Suppressor macrophage (primary cell): ENCODE data around the gene RPS6KA4.

Experiments used
- DNase-seq, 4 experiments: peaks; one replicate each; pipeline ENCODE4 v3.0.0-alpha.2; 2020 to 2022

The RPS6KA4 gene

DNA sequence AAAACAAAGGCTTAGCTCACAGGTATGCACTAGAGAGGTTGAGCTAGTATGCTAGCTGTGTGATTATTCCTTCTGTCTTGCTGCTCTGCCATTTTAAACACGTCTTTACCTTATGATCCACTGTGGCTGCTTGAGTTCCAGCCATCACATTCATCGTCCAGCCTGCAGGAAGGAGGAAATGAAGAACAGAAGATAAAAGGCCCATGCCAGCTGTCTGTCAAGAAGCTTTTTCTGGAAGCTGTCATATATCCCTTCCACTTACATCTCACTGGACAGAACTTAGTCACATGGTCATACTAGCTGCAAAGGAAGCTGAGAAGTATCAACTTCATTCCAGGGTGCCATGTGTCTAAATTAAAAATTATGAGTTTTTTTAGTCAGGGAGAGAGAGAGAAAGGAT, 31.6 kb upstream of the RPS6KA4 start:
- DNase-seq = no peak

DNA sequence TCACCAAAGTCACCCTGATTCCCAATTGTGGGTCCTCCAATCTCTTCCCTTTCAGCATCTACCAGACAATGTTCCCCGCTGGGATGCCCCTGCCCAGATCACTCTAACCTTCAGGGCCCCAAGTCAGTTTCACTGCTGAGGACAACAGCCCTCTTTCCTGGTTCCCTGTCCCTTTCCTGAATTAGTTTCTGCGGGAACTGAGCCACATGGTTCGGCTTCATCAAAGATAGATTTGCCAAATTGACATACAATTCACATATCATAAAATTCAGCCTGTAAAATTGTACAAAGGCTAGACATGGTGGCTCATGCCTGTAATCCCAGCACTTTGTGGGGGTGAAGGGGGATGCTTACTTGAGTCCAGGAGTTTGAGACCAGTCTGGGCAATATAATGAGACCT, 31.0 kb upstream of the RPS6KA4 start:
- DNase-seq = no peak

DNA sequence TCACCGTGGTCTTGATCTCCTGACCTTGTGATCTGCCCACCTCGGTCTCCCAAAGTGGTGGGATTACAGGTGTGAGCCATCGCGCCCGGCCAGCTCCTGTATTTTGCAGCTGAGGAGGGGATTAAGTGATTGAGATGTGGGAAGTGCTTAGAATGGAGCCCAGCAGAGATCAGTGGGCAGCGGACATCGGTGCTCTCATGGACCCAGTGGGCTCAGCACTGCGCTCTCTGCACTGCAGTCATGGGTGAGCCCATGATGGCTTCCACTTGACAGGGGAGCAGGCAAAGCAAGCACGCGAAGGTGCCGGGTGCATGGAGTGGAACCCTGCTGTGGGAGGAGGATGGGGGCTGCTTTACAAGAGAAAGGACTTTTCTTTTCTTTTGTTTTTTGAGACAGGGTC, 28.1 kb upstream of the RPS6KA4 start:
- DNase-seq = no peak

DNA sequence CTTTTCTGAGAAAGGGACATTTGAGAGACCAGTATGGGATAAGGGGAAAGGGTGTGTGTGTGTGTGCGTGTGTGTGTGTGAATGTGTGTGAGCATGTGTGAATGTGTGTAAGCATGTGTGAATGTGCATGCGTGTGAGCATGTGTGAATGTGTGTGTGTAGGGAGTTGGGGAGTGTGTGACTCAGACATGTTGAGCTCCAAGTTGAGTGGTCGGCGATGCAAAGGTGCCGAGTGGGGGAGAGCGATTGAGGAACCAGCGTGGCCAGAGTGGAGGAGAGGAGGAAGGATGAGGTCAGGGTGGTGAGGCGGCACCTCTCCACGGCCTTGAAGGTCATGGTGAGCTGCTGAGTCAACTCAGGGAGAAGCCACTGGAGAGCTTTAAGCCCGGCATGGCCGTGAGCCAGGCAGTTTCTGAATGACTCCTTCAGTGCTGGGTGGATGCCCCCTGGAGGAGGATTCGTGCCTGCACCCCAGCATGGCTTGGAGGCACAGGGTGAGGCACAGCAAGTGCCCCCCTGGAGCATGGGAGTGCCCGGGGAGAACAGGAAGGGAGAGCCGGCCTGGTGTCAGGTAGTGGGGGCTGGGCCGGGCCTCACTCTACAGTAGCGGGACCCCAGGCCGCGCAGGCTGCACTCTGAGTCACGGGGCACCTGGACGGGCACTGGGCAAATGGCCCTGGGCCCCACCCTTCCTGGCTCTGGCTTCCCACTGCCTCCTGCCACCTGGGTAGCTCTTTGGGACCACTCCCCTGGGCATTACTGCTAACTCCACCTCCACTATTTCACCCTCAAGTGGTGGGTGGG, 27.2 kb upstream of the RPS6KA4 start:
- peak; percentile 92 to 97 (median 93) for DNase-seq

DNA sequence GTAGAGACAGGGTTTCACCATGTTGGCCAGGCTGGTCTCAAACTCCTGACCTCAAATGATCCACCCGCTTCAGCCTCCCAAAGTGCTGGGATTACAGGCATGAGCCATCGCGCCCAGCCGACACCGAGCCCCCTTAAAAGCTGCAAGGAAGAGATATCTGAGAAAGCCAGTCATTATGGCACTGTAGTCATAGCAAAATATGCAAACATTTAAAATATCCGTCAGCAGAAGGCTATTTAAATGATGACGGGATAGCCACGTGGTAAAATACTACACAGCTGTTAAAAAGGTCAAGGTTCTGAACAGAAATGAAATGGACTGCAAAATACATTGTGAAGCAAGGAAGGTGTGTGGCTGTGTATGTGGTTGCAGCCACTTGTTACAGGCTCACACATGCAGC, 25.4 kb upstream of the RPS6KA4 start:
- no peak for DNase-seq

DNA sequence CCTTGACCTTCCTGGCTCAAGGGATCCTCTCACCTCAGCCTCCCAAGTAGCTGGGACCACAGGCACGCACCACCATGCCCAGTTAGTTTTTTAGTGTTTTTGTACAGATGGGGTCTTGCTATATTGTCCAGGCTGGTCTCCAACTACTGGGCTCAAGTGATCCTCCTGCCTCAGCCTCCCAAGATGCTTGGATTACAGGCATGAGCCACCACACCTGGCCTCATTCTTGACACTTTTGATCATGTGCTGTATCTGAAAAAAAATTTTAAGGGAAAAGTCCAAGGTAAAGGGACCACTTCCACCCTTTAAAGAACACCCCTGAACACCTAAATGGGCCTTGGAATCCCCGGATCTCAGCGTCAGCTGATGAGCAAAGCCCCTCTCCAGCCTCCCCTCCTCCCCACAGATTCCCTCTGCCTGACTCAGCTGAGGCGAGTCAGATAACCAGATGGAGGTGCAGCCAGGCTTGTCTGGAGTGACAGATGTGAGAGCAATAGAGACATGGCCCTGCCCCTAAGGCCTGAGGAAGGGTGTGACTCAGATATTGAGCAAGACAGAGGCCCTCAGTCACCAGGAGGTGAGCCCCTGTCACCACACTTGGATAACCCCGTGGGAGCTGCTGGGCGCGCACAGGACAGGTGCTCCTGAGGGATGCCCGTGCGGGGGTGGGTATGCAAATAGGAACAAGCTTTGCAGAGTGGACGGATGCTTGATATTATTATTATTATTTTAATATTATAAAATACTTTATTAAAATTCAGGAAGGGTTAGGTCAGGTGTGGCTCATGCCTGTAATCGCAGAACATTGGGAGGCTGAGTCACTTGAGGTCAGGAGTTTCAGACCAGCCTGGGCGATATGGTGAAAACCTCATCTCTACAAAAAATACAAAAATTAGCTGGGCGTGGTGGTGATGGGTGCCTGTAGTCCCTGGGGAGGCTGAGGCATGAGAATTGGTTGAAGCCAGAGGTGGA, 23.9 kb upstream of the RPS6KA4 start:
- DNase-seq = peak; percentile 68 to 88 (median 80)

DNA sequence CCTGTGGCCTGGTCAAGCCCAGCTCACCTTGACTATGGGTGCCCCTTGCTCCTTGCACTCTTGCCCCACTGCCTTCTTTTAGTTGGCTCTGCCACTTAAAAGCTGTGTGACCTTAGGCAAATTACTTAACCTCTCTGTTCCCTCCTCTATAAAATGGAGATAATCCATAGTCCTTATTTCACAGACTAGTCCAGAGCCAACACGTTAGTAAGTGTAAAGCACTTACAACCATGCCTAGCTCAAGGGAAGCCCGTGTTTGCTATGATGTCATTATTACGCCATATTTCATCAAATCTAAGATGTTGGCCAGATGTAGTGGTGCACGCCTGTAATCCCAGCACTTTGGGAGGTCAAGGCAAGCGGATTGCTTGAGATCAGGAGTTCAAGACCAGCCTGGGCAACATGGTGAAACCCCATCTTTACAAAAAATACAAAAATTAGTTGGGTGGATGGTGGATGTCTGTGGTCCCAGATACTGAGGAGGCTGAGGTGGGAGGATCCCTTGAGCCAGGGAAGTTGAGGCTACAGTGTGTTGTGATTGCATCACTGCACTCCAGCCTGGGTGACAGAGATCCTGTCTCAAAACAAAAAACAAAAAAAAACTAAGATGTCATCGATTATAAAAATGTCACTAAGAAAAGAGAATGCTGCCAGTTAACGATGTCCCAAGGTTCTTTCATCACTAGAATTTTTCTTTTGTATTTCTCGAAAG, 21.3 kb upstream of the RPS6KA4 start:
- DNase-seq = no peak

DNA sequence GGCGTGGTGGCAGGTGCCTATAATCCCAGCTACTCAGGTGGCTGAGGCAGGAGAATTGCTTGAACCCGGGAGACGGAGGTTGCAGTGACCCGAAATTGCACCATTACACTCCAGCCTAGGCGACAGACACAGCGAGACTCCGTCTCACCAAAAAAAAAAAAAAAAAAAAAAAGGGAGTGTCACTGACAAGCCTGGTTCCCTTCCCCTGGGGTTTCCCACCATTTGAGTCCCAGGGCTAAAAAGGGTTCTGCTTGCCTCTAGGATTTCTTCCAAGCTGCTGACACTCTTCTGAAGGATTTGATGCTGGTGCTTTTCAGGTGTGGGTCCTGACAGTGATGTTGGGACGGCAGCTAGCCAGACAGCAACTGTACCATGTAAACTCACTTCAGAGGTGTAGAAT, 20.2 kb upstream of the RPS6KA4 start:
- DNase-seq = no peak

DNA sequence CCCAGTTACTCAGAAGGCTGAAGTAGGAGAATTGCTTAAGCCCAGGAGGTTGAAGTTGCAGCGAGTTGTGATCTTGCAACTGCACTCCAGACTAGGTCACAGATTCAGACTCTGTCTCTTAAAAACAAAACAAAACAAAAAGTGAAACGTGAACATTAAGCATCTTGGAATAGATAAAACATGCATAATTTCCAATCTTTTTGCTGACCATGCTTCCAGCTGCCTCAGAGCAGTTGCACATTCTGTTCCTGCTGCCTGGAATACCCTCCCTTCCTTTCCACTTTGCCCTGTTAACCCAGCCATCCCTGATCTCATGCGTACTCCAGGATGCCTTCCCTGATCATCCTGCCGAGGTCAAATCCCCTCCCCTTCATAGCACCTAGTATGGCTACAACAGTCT, 19.7 kb upstream of the RPS6KA4 start:
- no peak for DNase-seq

DNA sequence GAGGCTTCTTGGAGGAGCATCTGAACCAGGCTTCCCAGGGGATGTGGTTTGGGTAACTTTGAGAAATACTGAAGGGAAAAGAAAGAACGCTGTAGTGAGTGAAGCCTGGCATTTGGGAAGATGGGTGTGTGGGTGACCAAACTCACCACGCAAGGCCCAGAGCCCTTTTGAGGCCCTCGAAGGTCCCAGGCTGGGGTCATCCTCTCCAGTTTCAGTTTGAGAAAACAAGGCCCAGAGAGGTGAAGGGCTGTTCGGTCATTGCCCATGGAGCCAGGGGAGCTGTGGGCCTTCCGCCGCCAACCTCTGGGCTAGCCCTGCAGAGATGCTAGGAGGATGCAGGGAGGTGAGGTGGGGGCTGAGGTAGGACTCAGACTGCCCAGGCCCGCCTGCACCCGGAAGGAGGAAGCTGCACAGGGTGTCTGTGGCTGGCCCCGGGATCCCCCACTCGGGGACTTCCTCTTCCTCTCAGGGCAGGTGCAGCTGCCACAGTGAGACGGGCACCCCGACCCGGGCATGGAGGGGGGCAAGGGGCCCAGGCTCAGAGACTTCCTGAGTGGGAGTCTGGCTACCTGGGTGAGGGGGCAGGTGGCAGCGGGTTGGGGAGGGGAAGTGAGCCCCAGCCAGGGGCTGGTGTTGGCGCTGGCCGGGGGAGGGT, 19.1 kb upstream of the RPS6KA4 start, which contains the start of gene CCDC88B:
CCDC88B (plus strand) TSS at position 451 of the 655 bp plus-strand sequence; CDS start at position 514, 63 bp downstream.
- peak; percentile 67 to 87 (median 78) for DNase-seq

DNA sequence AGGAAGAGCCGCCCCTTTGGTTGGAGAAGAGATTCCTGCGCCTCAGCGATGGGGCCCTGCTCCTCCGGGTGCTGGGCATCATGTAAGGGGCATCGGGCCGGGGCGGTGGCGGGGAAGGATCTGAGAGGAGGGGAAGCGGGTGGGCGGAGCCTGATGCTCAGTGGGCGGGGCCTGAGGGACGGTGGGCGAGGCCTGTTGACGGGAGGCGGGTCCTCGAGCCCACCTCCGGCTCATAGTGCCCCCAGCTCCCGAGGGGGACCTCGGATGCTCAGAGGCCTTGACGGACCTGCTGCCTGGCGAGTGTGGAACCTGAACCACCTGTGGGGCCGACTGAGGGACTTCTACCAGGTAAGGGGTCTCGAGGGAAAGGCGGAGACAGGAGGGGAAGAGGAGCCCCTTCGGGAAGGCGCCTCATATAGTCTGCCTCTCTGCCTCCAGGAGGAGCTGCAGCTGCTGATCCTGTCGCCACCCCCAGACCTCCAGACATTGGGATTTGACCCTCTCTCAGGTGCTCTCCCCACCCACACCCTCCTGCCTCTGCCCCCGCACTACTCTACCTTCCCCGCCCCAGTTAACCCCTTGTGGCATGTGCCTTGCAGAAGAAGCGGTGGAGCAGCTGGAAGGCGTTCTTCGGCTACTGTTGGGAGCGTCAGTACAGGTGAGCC, 18.2 kb upstream of the RPS6KA4 start:
- peak in 3 of 4 experiments; percentile 38 to 76 (median 65) for DNase-seq

DNA sequence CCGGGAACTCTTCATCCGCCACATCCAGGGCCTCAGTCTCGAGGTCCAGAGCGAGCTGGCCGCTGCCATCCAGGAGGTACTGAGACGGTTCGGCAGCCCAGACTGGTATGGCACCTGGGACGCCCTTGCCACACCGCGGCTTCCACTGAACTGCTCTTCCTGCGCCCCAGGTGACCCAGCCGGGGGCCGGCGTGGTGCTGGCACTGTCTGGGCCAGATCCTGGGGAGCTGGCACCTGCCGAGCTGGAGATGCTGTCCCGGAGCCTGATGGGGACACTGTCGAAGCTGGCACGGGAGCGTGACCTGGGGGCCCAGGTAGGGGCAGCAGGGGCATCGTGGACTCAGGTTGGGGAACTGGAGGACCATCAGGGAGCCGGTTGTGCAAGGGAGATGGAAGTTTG, 17.5 kb upstream of the RPS6KA4 start:
- no peak for DNase-seq

DNA sequence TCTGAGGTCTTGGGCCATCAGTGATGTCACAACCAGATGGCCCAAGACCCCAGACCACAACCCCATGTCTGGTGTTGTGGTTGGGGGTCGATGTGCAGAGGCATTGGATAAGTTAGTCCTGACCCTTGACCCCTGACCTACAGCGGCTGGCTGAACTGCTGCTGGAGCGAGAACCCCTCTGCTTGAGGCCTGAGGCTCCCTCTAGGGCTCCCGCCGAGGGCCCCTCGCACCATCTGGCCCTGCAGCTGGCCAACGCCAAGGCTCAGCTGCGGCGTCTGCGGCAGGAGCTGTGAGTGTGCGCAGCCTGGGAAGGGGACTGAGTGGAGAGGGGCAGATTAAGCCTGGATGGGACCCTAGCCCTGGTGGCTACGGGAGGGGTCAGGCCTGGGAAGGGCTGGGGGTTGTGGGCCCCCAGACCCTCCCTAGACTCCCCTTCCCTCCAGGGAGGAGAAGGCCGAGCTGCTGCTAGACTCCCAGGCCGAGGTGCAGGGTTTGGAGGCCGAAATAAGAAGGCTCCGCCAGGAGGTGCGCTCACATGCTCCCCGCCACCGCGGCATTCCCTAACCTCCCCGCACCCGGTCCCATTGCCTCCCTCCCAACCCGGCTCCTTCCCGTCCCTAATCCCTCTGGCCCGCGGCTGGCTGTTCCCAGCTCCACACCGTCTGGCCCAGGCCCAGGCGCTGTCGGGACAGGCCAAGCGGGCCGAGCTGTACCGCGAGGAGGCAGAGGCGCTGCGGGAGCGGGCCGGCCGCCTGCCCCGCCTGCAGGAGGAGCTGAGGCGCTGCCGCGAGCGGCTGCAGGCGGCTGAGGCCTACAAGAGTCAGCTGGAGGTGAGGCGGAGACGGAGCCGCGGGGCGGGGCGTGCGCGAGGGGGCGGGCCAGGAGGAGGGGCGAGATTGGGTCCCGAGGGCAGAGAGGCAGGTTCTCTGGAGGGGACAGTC, 16.8 kb upstream of the RPS6KA4 start:
- DNase-seq = peak; percentile 92 to 96 (median 94)

DNA sequence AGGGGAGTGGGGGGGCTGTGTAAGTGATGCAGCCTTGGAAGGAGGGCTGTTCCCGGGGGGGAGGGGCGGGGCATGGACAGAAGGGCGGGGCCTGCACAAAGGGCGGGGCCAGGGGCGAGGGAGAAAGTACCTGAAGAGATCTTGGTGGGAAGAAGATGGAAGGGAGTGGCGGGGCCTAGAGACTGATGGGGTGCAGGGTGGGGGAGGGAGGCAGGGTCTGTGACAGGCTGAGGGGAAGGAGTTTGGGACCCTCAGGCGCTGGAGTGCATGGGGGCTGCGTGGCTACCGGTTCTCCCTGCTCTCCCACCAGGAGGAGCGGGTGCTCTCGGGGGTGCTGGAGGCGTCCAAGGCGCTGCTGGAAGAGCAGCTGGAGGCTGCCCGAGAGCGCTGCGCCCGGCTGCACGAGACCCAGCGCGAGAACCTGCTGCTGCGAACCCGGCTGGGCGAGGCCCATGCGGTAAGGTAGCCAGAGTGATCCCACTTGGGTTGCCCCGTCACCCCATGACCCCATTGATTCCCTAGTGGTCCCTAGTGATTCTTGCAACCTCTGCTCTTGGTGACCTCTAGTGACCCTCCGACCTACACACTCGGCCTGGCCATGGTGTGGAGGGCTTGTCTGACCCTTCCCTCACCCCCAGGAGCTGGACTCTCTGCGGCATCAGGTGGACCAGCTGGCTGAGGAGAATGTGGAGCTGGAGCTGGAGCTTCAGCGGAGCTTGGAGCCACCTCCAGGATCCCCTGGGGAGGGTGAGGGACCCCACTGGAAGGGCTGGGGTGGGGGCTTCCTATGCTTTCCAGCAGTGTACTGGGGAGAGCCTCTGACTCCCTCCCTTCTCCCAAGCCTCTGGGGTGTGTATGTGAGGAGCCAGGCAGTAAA, 15.9 kb upstream of the RPS6KA4 start:
- DNase-seq = no peak

DNA sequence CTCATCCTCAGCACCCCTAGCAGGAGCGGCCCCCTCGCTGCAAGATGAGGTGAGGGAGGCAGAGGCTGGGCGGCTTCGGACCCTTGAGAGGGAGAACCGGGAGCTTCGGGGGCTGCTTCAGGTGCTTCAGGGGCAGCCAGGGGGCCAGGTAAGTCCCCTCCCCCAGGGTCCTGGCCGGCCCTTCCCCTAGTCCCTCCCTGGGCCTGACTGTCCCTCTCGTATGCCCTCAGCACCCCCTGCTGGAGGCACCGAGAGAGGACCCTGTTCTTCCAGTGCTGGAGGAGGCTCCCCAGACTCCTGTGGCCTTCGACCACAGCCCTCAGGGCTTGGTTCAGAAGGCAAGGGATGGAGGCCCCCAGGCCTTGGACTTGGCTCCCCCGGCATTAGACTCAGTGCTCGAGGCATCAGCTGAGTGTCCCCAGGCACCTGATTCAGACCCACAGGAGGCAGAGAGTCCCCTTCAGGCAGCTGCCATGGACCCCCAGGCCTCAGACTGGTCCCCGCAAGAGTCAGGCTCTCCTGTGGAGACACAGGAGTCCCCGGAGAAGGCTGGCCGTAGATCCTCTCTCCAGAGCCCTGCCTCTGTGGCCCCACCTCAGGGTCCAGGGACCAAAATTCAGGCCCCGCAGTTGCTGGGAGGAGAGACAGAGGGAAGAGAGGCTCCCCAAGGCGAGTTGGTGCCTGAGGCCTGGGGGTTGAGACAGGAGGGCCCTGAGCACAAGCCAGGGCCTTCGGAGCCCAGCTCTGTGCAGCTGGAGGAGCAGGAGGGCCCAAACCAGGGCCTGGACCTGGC, 15.0 kb upstream of the RPS6KA4 start:
- peak in 3 of 4 experiments; percentile 30 to 49 (median 40) for DNase-seq

DNA sequence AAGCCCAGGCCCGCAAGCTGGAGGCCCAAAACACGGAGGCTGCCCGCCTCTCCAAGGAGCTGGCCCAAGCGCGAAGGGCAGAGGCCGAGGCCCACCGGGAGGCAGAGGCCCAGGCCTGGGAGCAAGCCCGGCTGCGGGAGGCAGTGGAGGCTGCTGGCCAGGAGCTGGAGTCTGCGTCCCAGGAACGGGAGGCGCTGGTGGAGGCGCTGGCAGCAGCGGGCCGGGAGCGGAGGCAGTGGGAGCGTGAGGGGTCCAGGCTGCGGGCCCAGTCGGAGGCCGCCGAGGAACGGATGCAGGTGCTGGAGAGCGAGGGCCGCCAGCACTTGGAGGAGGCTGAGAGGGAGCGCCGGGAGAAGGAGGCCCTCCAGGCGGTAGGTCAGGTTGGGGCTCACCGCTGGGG, 14.2 kb upstream of the RPS6KA4 start:
- no peak for DNase-seq

DNA sequence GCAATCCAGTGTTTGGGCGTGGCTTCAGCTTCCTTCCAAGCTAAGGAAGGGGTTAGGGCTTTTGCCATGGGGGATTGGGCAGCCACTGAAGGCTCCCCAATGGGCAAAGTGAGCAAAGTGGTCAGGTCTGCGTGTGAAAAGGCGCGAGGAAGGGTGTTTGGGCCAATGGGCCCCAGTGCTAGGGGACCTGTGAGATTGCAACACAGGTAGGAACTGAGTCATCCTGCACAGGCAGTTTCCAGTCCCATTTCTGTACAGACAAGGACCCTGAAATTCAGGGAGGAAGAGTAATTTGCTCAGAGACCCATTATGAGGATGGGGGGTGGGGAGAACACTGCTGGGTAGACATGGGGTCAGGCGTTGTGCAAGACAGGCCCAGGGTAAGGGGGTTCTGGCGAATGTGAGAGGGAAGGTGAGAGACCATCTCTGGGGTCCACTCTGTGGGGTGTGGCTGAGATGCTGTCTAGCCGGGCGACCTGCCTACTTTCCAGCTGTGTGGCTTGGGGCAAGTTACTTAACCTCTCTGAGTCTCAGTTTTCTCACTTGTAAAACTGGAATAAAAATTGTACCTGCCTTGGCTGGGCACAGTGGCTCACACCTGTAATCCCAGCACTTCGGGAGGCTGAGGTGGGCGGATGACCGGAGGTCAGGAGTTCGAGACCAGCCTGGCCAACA, 11.6 kb upstream of the RPS6KA4 start:
- no peak for DNase-seq
